ENCODE data around the gene FOSL1. TPM values are rescaled to one million over a fixed set of nuclear protein-coding genes. Genes with fewer than 3 reads are reported as not detected.

Gene FOSL1
- total and polyA plus RNA-seq, 2 donors (not counting 1 experiment from before 2014, with no cell fraction given), result 2.3 TPM; not detected in 1

DNA sequence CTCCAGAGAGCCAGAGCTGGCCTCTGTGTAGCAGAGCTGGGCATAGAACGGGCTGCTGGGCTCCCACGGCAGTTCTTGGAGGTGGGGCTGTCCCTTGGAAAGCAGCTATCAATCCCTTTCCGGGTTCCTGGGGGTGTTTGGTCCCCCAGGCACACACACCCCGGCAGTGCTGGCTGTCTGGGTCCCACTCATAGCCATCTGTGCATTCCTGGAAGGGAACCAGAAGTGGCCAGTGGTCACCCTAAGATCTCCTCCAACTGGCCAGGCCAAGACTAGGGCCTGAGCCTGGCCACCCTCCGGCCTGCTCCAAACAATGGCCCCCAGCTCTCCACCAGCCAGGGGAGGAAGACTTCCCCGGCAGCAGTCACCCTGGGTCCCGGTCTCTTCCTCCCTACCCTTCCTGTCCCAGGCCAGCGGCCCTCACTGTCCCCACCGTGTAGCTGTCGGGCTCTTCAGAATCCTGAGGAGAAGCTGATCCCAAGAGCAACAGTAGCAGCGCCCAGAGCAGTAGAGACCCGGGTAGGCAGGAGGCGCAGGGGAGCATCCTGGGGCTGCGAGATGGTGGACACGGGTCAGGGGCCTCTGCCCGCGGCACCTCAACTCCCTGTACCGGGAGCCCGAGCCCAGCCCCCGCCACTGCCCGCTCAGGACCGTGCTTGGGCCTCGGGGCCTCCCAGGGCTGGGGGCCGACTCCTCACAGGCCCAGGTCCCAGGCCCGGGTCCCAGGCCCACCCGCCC lies 28.2 kb downstream of the FOSL1 start:
- H4K20me1 ChIP-seq (ENCODE audit: control insufficient read depth, insufficient read depth, low read length, poor library complexity, severe bottlenecking), result no peaks in the 10 kb centered on the region
- H3K27ac ChIP-seq (ENCODE audit: low read length in 2 of 2), result no peak overlapping the region
- WGBS (ENCODE audit: insufficient coverage), result 88% methylated on average over 26 of the region's 26 CpGs
- peak overlapping the region; percentile 91 for H3K4me2 ChIP-seq (replicated peaks; ENCODE audit: low read depth, low read length, poor library complexity, severe bottlenecking)
- TF ChIP-seq EZH2 (IDR thresholded peaks at IDR 0.05; ENCODE audit: borderline replicate concordance, insufficient read depth, low read depth, low read length, poor library complexity, severe bottlenecking), result no peak
- TF ChIP-seq, protein P1, sequence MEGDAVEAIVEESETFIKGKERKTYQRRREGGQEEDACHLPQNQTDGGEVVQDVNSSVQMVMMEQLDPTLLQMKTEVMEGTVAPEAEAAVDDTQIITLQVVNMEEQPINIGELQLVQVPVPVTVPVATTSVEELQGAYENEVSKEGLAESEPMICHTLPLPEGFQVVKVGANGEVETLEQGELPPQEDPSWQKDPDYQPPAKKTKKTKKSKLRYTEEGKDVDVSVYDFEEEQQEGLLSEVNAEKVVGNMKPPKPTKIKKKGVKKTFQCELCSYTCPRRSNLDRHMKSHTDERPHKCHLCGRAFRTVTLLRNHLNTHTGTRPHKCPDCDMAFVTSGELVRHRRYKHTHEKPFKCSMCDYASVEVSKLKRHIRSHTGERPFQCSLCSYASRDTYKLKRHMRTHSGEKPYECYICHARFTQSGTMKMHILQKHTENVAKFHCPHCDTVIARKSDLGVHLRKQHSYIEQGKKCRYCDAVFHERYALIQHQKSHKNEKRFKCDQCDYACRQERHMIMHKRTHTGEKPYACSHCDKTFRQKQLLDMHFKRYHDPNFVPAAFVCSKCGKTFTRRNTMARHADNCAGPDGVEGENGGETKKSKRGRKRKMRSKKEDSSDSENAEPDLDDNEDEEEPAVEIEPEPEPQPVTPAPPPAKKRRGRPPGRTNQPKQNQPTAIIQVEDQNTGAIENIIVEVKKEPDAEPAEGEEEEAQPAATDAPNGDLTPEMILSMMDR (IDR thresholded peaks at IDR 0.05), result no peak
- H3K9me3 ChIP-seq (ENCODE audit: control extremely low read depth in 1 of 3, control insufficient read depth in 2 of 3, insufficient read depth in 1 of 3, low read length in 2 of 3), result no peaks in the 10 kb centered on the region
- H3K4me3 Mint-ChIP-seq, result peak overlapping the region; percentile 49
- H3K4me1 Mint-ChIP-seq, result peaks cover 29% of the 10 kb centered on the region
- no peaks in the 10 kb centered on the region for H3K9me3 Mint-ChIP-seq (ENCODE audit: insufficient read depth)
- H3K79me2 ChIP-seq (ENCODE audit: control insufficient read depth, insufficient read depth, low read length), result no peaks in the 10 kb centered on the region
- no peak overlapping the region for H3K9ac ChIP-seq (ENCODE audit: low read length)
- peaks cover 0 to 2% of the 10 kb centered on the region in 2 experiments for H3K36me3 ChIP-seq (replicated peaks in 1 of 2; ENCODE audit: control extremely low read depth in 1 of 2, control insufficient read depth in 1 of 2, extremely low read depth in 1 of 2, insufficient read depth in 2 of 2, low read length in 1 of 2)
- no peak overlapping the region for H3K4me3 ChIP-seq (ENCODE audit: control extremely low read depth in 1 of 5, extremely low read depth in 1 of 5, insufficient read depth in 1 of 5, low read depth in 2 of 5, low read length in 4 of 5)
- peaks cover 10 to 29% of the 10 kb centered on the region in 2 donors for H3K4me1 ChIP-seq (ENCODE audit: control insufficient read depth in 2 of 2, insufficient read depth in 2 of 2, low read length in 2 of 2)
- no peak for ATAC-seq (ENCODE audit: low read depth)
- intact Hi-C loops (cut with micrococcal nuclease), result loop anchor here (2.0 to 5.0 kb wide), 3 partner anchors 13 to 180 kb away; partner anchors contain the start of genes CFL1, FIBP and SF3B2
- POLR2A ChIA-PET, result interaction anchor here (2.3 to 3.6 kb wide), 2 partner anchors 11 to 16 kb away, joined by 20 to 24 read pairs; partner anchors contain the start of genes FIBP and MUS81
- no peak overlapping the region for H3K27ac Mint-ChIP-seq
- no peak for DNase-seq
- H3K27me3 ChIP-seq (replicated peaks in 1 of 4; ENCODE audit: control extremely low read depth in 1 of 4, control insufficient read depth in 3 of 4, insufficient read depth in 4 of 4, low read length in 3 of 4), result no peaks in the 10 kb centered on the region
- peaks cover 5% of the 10 kb centered on the region for H3K27me3 Mint-ChIP-seq
- CTCF ChIA-PET, result interaction anchor here (6.7 to 7.0 kb wide), 2 partner anchors 12 to 16 kb away, joined by 65 to 71 read pairs; partner anchors contain the start of genes CCDC85B, CFL1, FIBP and MUS81
- H2AFZ ChIP-seq (ENCODE audit: insufficient read depth, low read depth, low read length, poor library complexity, severe bottlenecking), result no peak overlapping the region
